H1 (cell line): Measurements from ENCODE around the gene ADCK1.

Source experiments
- CHD2 ChIP-seq: IDR thresholded peaks from 2 replicates; pipeline ENCODE4 v1.6.1; 2012; ENCODE audit warnings: low read length, improper control_type of control experiment
- CTCF ChIP-seq, 3 experiments: IDR thresholded peaks; 1 replicate in 2 of 3; 2 replicates in 1 of 3; pipeline versions ENCODE4 v1.5.1 to v1.6.1; 2011; ENCODE audit warnings: low read length in 3 of 3, mild to moderate bottlenecking in 3 of 3, inconsistent platforms in 2 of 3, low read depth in 1 of 3, moderate library complexity in 1 of 3; ENCODE audit not compliant: insufficient read depth in 1 of 3; ENCODE audit errors: control extremely low read depth in 1 of 3
- SRF ChIP-seq: IDR thresholded peaks from 2 replicates; pipeline ENCODE4 v1.6.1; 2011; ENCODE audit warnings: mild to moderate bottlenecking, low read depth, low read length, moderate library complexity
- YY1 ChIP-seq: IDR thresholded peaks from 2 replicates; pipeline ENCODE4 v1.6.1; 2011; ENCODE audit warnings: low read depth, mild to moderate bottlenecking, low read length

DNA sequence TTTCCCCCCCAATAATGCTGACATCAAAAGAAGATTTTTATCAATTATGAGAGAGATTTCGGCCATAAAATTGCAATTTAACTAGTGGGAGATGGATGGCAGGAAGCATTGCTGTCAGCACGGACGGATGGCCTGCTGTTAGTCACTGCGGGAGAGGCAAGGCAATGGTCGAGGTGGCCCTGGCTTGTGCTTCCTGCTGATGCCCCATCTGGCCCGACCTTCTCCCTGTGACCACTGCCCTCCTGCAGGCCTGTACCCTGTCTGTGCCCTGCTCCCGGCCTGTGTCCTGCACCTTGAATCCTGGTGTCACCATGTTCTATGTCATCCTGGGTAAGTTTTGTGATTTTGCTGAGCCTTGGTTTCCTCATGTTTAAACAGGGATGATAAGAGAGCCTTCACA, 67.6 kb downstream of the ADCK1 start:
- TF ChIP-seq CTCF (IDR thresholded peaks at IDR 0.05; ENCODE audit: control extremely low read depth in 1 of 3, insufficient read depth in 1 of 3, low read depth in 1 of 3, low read length in 3 of 3): no peak
- TF ChIP-seq YY1: no peak
- no peak for TF ChIP-seq CHD2
- no peak for TF ChIP-seq SRF
